GM03348 (cell line): ENCODE data around the gene DIPK2A.
A peak's percentile ranks its signal among the peaks of the same experiment; 100 is the strongest.

Experiments
- DNase-seq: peaks from one replicate; pipeline ENCODE4 v3.0.0; 2012; ENCODE audit warnings: low spot score

DIPK2A gene

DNA sequence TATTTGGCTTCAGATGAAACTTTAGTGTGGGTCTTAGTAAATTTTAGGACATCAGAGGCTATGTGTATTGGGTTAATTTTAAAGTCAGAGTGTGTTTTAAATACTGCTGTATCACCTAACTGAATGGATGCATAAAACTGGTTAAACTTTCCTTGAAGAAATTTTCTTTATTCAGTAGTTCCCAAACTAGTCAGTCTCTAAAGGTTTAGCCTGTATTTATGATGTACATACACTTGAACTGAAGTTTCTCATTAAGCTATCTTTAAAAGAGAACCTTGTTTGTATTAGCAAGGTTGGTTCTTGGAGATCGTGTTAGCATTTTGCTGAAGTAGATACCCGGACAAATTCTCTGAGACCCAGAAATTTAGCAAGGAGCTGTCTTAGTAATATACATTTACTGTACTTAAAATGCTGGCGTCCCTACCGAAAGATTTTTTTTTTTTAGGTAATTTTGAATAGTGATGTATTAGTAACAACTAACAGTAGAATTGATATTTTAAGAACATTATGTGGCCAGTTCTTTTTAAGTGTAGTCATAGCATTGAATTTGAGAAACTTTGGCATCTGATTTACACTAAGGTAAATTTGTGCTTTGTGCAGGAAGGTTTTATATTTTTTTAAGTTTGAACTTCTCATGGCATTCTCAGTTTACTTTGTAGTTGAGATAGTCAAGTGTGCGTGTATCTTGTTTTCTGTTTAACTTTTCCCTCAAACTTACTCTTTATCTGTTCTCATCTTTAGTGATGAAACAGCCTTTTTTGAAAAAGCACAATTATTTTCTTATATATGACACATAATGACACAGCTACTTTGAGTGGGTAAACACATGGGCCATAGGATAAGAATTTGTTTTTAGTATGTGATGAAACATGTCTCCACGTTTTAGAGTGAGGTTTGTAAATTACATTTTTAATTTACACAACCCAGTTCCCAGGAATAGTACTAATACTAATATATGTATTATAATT lies 2.9 kb downstream of the DIPK2A start:
- DNase-seq = no peak

DNA sequence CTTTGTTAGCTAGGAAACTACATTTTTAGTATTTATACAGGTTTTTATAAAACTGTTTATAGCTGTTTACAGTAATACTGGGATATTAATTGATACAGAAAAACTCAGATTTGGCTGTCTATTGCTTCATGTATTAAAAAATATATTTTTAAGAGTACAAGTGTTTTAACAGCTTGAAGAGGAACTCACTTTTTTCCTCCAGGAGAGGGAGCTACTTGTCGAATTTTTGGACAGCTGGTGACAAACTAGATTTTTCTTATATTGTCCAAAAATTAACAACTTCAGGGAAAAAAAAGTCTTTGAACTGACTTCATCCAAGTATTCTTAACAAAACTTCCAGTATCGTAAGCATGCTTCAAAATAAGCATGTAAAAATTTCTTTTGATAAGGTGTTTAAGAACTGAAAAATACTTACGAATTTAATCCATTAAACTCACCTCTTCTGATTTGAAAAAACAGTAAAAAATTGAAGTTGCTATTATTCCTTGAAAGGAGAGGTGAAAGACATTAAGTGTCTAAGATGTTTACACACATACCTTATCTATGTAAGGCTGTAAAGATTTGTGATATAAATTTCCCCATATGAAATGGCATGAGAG lies 4.0 kb downstream of the DIPK2A start:
- peak; percentile 22 for DNase-seq

DNA sequence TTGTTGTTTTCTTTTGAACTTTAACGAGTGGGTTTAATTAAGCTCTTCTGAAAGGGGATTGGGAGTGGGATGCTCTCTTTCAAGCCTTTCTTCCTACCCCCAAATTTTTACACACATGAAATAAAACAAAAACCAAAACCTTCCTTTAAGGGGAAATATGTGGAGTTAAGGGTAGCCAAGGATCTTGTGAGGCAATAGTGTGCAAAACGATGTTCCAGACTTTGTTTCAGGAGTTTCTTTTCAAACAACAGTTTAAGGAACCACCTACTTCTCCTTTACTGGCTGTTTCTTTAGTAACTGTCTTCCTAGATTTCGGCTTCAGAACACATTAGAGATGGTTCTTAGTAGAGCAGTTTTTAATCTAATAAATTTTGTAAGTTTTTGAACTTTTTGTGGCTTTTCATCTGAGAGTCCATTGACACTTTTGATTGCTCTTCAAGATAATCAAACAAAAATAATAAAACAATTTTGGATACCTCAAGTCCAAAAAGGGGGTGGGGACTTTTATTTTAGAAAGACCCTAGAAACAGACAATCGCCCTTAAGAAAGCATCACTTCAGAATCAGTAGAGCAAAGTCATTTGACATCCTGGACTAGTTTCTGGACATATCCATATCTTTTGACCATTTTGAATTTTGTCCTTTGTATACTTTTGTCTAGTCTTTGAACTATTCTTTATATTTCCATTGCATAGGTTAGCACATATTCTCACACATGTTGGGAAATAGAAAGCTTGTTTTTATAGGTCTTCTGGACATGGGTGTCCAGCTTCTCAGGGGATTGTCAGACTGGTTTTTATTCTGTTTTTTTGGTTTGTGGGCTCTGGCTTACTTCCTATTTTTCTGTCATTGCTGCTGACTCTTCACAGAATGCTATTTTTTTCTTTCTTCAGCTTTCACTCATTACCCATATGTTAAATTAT lies 6.0 kb downstream of the DIPK2A start:
- DNase-seq = peak; percentile 5

DNA sequence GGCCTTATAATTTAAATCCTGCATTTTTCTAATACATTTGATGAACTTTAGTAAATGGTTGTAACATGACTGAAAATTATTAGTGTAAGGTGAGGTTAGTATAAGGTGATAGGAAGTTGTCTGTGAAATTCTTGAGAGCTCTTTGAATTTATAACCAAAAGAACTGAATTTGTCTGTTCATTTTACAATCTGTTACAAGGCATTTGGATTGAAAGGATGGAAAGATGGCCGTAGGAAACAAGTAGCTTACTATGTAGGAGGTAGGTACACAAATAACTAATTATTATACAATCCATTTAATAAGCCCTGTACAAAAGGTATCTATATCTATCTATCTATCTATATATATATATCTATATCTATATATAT lies 6.6 kb downstream of the DIPK2A start:
- DNase-seq = no peak

DNA sequence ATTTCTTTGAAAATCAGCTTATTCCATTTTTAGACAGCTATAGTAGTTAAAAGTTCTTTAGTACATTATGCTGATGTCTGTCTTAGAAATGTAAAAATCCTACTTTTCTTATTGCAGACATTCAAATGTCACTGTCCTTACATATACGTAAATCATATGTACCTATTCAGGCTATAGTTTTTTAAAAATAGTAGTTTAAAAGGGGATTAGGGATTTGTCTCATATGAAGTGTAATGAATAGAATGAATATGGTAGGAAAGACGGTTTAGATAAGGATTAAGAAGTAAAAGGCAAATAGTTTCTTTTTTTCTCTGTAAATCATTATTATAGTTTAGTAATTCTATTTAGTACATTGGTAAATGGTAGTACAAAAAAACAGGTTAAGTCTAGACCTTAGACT lies 7.4 kb downstream of the DIPK2A start:
- DNase-seq = no peak

DNA sequence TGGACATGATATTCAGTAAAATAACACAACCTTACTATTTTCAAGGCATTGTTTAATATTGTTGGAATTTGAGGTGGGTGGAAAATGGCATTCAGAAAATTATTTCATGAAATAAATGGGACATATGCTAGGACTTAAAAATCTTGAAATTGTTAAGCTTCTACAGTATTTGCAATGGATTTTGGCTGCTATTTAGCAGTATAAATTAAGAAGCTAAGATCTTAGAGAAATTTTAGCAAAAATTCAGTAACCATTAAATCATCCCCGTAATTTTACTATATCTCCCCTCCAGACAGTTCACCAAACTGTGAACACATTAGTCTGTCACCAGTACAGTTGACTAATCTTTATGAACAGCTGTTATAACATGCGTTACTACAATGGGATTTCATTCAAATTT lies 8.2 kb downstream of the DIPK2A start:
- peak; percentile 56 for DNase-seq

DNA sequence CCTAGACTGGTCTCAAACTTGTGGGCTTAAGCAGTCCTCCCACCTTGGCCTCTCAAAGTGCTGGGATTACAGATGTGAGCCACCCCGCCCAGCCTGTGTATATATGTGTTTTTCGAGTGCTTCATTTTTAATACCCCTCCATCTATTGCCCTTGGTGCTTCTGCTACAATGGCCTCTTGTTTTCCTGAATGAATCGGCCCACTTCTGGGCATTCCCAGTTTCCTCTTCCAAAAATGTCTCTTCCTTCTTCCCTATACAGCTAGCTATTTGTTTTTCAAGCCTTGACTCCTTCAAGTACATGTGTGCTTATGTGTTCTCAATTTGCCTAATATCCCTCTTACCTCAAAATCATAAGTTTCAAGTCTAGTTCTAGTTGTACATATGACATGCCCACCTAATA lies 16.7 kb downstream of the DIPK2A start:
- no peak for DNase-seq

DNA sequence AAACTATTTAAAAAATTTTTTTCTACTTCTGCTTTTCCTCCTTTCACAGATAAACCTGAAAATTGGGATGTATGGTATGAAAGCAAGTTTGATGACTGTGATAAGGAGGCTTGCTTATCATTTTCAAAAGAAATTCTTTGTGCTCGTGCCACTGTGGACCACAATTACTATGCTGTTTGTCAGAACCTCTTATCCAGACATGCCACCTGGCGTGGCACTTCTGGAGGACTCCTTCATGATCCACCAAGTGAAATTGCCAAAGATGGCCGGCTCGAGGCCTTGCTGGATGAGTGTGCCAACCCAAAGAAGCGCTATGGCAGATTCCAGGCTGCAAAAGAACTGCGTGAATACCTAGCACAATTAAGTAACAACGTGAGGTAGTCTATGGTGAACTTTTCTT lies 17.8 kb downstream of the DIPK2A start:
- no peak for DNase-seq

DNA sequence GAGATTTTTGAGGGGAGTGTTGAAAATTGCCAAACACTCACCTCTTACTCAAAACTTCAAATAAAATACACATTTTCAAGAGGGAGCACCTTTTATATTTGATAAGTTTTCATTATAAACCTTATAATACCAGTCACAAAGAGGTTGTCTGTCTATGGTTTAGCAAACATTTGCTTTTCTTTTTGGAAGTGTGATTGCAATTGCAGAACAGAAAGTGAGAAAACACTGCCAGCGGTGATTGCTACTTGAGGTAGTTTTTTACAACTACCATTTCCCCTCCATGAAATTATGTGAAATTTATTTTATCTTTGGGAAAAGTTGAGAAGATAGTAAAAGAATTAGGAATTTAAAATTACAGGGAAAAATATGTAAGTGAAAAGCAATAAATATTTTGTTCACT lies 20.1 kb downstream of the DIPK2A start:
- DNase-seq = no peak

DNA sequence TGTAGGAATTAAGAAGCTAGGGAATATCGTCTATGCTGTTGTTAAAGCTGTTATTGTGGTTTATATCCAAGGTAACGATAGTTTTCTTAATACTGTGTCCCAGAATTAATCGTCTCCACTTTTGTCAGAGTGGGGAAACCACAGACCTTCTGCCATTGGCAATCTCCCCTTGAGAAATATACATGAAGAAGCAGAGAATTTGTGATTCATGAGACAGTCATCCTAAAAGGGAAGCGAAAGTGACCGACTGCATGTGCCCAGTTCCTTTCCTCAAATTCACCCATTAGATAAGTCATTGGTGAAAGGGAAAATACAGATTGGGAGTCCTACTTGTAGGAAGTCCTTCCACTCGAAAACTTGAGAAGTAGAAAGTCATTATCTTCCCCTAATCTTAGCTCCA lies 26.6 kb downstream of the DIPK2A start:
- DNase-seq = no peak

DNA sequence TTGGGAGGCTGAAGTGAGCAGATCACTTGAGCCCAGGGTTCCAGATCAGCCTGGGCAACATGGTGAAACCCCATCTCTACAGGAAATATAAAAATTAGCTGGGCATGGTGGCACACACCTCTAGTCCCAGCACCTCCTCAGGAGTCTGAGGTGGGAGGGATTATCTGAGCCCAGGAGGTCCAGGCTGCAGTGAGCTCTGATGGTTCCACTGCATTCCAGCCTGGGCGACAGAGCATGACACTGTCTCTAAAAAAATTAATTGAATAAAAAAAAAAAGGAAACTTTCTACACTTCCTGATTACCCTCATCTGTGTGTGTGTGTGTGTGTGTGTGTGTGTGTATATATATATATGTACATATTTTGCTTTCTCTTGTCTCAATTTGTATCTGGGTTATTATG lies 31.4 kb downstream of the DIPK2A start:
- DNase-seq = no peak

DNA sequence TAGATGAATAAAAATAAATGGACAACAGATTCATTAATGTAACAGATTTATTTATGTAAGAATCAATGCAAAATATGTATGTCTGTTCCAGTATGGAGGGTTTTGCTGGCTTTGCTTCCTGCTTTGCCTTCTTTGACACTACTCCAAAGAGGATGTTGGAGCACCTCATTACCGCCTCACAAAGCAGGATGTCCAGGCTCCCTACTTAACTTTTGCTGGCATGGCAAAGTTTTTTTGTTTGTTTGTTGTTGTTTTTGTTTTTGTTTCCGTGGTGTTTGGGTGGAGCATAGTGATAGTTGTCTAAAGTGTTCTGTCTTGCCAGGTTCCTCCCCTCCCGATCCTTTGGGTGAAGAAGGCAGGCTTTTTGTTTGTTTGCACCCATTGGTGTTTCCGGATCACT lies 38.7 kb downstream of the DIPK2A start:
- no peak for DNase-seq

DNA sequence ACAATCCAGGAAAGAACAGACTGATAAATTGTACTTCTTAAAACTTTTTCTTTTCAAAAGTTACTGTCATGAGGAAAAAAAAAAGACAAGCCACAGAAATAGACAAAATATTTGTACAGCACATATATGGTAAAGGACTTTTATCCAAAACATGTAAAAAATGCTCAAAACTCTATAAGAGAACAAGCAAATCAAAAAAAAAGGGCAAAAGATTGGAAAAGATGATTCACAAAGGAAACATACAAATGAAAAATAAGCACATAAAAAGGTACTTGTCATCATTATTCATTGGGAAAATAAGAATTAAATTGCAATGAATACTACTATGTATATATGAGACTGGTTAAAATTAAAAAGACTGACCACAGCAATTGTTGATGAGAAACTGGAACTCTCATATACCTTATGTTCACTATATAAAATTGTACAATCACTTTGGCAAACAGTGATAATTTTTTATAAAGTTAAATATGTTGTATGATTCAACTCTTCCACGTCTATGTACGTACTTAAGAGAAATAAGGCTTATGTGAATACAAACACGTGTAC lies 39.7 kb downstream of the DIPK2A start:
- DNase-seq = no peak

DNA sequence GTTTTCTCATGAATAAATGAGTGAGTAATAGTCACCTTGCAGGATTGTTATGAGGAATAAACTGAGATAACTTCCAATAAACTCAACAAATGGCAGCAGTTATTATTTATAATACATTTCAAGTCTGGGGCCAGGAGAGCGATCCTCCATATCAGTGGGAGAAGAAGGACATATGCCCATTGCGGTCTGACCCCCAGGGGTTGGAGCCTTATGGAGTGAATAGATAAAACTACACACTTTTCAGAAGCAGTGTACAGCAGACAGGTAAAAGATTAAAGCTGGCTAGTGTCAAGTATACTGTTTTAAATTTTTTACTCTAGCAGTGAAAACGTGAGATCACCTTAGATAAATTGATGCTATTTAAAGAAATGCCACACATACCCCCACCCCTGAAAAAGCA lies 43.5 kb downstream of the DIPK2A start:
- no peak for DNase-seq

DNA sequence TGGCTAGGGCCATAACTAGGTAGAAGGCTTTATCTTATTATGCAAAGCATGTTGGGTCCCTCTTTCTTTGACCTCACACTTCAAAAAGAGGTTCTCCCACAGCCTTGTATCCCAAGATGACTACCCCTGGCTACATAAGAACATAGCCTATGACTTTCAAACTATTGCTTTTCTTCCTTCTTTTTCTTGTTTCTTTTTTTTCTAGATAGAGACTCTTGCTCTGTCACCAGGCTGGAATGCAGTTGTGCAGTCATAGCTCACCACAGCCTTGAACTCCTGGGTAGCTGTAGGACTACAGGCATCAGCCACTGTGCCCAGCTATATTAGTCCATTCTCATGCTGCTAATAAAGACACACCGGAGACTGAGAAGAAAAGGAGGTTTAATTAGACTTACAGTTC lies 47.2 kb downstream of the DIPK2A start:
- peak; percentile 34 for DNase-seq
